PC-9 (cell line): ENCODE results near the gene RPL9. TPM values are rescaled to one million over a fixed set of nuclear protein-coding genes. Genes with fewer than 3 reads are reported as not detected.

ENCODE experiments used
- BruUV-seq: library from RNA; stranded (reverse); fragments of 400-500 nt; replicated peaks from 2 replicates; lab custom pipeline; 2021; lab: Mats Ljungman, UMichigan
- CTCF ChIA-PET: fragments of 300-600 bp; sonication (Branson Sonifier 250); formaldehyde crosslinking; loops from one replicate; lab custom pipeline; 2022; ENCODE audit warnings: antibody characterized with exemption; lab: Charles Lee
- POLR2A ChIA-PET: fragments of 300-600 bp; sonication (Branson Sonifier 250); formaldehyde crosslinking; loops from one replicate; lab custom pipeline; 2022; ENCODE audit warnings: antibody characterized with exemption; ENCODE audit not compliant: unreplicated experiment; lab: Charles Lee
- DNase-seq, 2 experiments: peaks; one replicate each; pipeline versions ENCODE4 v3.0.0 to v3.0.0-alpha.2; 2015 to 2022; ENCODE audit warnings: mixed read lengths in 1 of 2
- H2AFZ ChIP-seq: fragments of 200-600 bp; sonication (generic); 2 replicates; pipeline ENCODE4 v1.8.1; 2017; ENCODE audit warnings: antibody characterized with exemption
- H3F3A ChIP-seq: fragments of 200-600 bp; sonication (generic); 2 replicates; pipeline ENCODE4 v1.8.1; 2017; ENCODE audit warnings: antibody characterized with exemption, mild to moderate bottlenecking, low read depth; ENCODE audit not compliant: insufficient read depth
- H3K27ac ChIP-seq: fragments of 200-600 bp; sonication (generic); 2 replicates; pipeline ENCODE4 v1.6.1; 2016; ENCODE audit warnings: mixed run types
- H3K27me3 ChIP-seq: fragments of 200-600 bp; sonication (generic); 2 replicates; pipeline ENCODE4 v1.6.1; 2016; ENCODE audit warnings: low read depth, mixed run types; ENCODE audit not compliant: insufficient read depth
- H3K36me3 ChIP-seq: fragments of 200-600 bp; sonication (generic); 2 replicates; pipeline ENCODE4 v1.6.1; 2016; ENCODE audit warnings: low read depth, mixed run types
- H3K4me1 ChIP-seq: fragments of 200-600 bp; sonication (generic); replicated peaks from 2 replicates; pipeline ENCODE4 v1.6.1; 2016; ENCODE audit warnings: mixed run types; ENCODE audit not compliant: insufficient read depth
- H3K4me2 ChIP-seq: fragments of 200-600 bp; sonication (generic); 2 replicates; pipeline ENCODE4 v1.6.1; 2017; ENCODE audit warnings: mixed run types
- H3K4me3 ChIP-seq: fragments of 200-600 bp; sonication (generic); 2 replicates; pipeline ENCODE4 v1.6.1; 2016; ENCODE audit warnings: mixed run types
- H3K79me2 ChIP-seq: fragments of 200-600 bp; sonication (generic); 2 replicates; pipeline ENCODE4 v1.6.1; 2017; ENCODE audit warnings: low read depth, mixed run types
- H3K9me2 ChIP-seq: fragments of 200-600 bp; sonication (generic); 2 replicates; pipeline ENCODE4 v1.8.1; 2017; ENCODE audit warnings: mild to moderate bottlenecking; ENCODE audit not compliant: insufficient read depth
- H3K9me3 ChIP-seq: fragments of 200-600 bp; sonication (generic); 2 replicates; pipeline ENCODE4 v1.8.1; 2016; ENCODE audit warnings: low read depth; ENCODE audit not compliant: insufficient read depth
- H4K20me1 ChIP-seq: fragments of 200-600 bp; sonication (generic); 2 replicates; pipeline ENCODE4 v1.8.1; 2017; ENCODE audit not compliant: insufficient read depth
- CTCF ChIP-seq: fragments of 200-600 bp; sonication (generic); conservative IDR thresholded peaks from 2 replicates; pipeline ENCODE4 v1.6.1; 2017; ENCODE audit warnings: mixed run types, antibody characterized with exemption, mild to moderate bottlenecking, moderate library complexity
- EZH2 ChIP-seq: fragments of 200-600 bp; sonication (generic); IDR thresholded peaks from 2 replicates; pipeline ENCODE4 v1.8.0; 2017; ENCODE audit warnings: antibody characterized with exemption, low read depth
- intact Hi-C: fragments of 100-400 bp; cut with micrococcal nuclease; formaldehyde crosslinking; loops from one replicate; pipeline ENCODE4 v1.10.0; 2022; ENCODE audit not compliant: unreplicated experiment
- total RNA-seq: library from RNA; stranded (reverse); gene quantifications from 2 replicates; pipeline ENCODE4 v1.2.3, GENCODE V29; 2021

RPL9 gene
- total RNA-seq, 1 experiment from 2014 or later = 792 TPM

- Histone ChIP-seq H3K4me1 (no peaks in the 10 kb centered on the region), H3K4me2 (no peak overlapping the region), H4K20me1 (peaks cover 62% of the 10 kb centered on the region), H2AFZ (no peak overlapping the region), H3K9me2 (no peaks in the 10 kb centered on the region), H3K36me3 (peaks cover 47% of the 10 kb centered on the region), H3K27ac (peak overlapping the region; percentile 13; the same call in 1 of the 2 replicates), H3F3A (peaks cover 82% of the 10 kb centered on the region), H3K4me3 (no peak overlapping the region), H3K9me3 (no peaks in the 10 kb centered on the region), H3K27me3 (no peaks in the 10 kb centered on the region), H3K79me2 (peaks cover 17% of the 10 kb centered on the region)
- no peak for TF ChIP-seq EZH2
- TF ChIP-seq CTCF = no peak
- ChIA-PET POLR2A (interaction anchor here (0.7 kb wide), 1 partner anchor 25 kb away, joined by 3 read pairs; no protein-coding TSS in a partner anchor), CTCF (no interaction called here)
- BruUV-seq = no TSS peak
- DNase-seq = no peak
- intact Hi-C loops = loop anchor here (10.0 kb wide), 1 partner anchor 576 kb away; no protein-coding TSS in a partner anchor
These were observed 8.1 kb downstream of the RPL9 start for GRCh38 chr4:39450618-39451017.

GRCh38 chr4:39446842-39447573 is 11.7 kb downstream of the RPL9 start:
- CTCF ChIA-PET = no interaction called here
- Histone ChIP-seq H3K4me2 (no peak overlapping the region), H3K79me2 (no peaks in the 10 kb centered on the region), H3K36me3 (peaks cover 12% of the 10 kb centered on the region), H3K4me1 (no peaks in the 10 kb centered on the region), H4K20me1 (peaks cover 29% of the 10 kb centered on the region; the same call in 1 of the 2 replicates), H3K9me2 (no peaks in the 10 kb centered on the region), H3K27me3 (no peaks in the 10 kb centered on the region), H3F3A (peaks cover 47% of the 10 kb centered on the region), H2AFZ (no peak overlapping the region), H3K27ac (no peak overlapping the region), H3K9me3 (no peaks in the 10 kb centered on the region), H3K4me3 (no peak overlapping the region)
- DNase-seq = peak in 1 of 2 experiments; percentile 29
- POLR2A ChIA-PET = interaction anchor here (0.6 kb wide), 1 partner anchor 386 kb away, joined by 10 read pairs; no protein-coding TSS in a partner anchor
- intact Hi-C loops = no loop called here
- TF ChIP-seq EZH2 = no peak
- no peak for TF ChIP-seq CTCF
- no TSS peak for BruUV-seq

- no peak for DNase-seq
- intact Hi-C loops = no loop called here
- ChIA-PET CTCF (no interaction called here), POLR2A (interaction anchor here (0.6 kb wide), 1 partner anchor 386 kb away, joined by 10 read pairs; no protein-coding TSS in a partner anchor)
- no peaks in the 10 kb centered on the region for H3K9me2 ChIP-seq
- H3K9me3 ChIP-seq = no peaks in the 10 kb centered on the region
- H3F3A ChIP-seq = peaks cover 42% of the 10 kb centered on the region
- H4K20me1 ChIP-seq = peaks cover 23% of the 10 kb centered on the region; the same call in 1 of the 2 replicates
- no peak overlapping the region for H2AFZ ChIP-seq
- H3K27ac ChIP-seq = no peak overlapping the region
- 0 out of 2 replicates have a peak, but pooled peaks cover 7% of the 10 kb centered on the region for H3K36me3 ChIP-seq
- H3K4me2 ChIP-seq = no peak overlapping the region
- H3K4me3 ChIP-seq = no peak overlapping the region
- H3K4me1 ChIP-seq = no peaks in the 10 kb centered on the region
- no peaks in the 10 kb centered on the region for H3K27me3 ChIP-seq
- H3K79me2 ChIP-seq = no peaks in the 10 kb centered on the region
- TF ChIP-seq EZH2 (no peak), CTCF (no peak)
- BruUV-seq = no TSS peak
These were observed 12.3 kb downstream of the RPL9 start for GRCh38 chr4:39446483-39446841.
